Stimulated activated CD8-positive, alpha-beta memory T cell treated with anti-CD3 and anti-CD28 coated beads, Interleukin-4, amount 100 ng/mL, for 48 hours (primary cell): Measurements from ENCODE around the gene SPTB.

Experiments
- DNase-seq: peaks from one replicate; pipeline ENCODE4 v3.0.0-alpha.2; 2020

The SPTB gene

GRCh38 chr14:64880221-64881121 lies 764 bp upstream of the SPTB start:
- DNase-seq = peak; percentile 77

- no peak for DNase-seq
Measured at GRCh38 chr14:64878837-64879634, 671 bp downstream of the SPTB start.

- DNase-seq = no peak
Measured at GRCh38 chr14:64877846-64878245, 1.9 kb downstream of the SPTB start.

- no peak for DNase-seq
Measured at GRCh38 chr14:64875350-64875749, 4.4 kb downstream of the SPTB start.

GRCh38 chr14:64873506-64874219 lies 6.0 kb downstream of the SPTB start:
- no peak for DNase-seq

DNA sequence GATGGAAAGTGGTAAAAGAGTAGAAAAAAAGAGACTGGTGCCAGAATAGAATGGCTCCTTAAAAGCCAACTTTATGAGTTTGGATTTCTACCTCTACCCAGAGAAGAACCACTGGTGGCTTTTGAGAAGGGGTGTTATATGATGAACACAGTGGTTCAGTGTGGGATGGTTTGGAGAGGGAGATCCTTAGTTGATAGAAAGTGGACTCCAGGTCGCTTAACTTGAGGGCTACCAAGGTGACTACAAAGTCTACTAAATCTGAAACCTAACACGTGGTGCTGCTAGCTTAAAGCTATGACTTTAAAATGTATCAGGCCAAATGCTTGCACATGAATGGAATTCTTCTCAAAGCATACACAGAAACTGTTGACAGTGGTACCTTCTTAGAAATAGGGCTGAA lies 8.4 kb downstream of the SPTB start:
- no peak for DNase-seq

DNA sequence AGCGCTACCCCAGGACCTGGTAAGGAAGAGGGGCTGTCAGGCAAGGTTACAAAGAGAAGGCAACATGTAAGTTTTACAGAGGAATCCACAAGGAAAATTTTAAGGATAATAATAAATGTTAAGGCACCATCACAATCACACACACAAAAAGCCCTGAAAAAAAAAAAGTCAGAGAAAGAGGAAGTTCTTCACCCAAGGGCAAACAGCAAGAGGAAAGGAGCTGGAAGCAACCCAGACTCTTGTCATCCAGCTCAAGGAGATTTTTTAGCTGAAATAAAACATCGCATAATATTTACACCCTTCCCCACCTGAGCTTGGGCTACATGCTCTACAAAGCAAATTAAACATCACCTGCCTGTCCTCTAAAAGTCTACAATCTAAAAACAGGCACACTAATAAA lies 9.5 kb downstream of the SPTB start:
- no peak for DNase-seq

GRCh38 chr14:64868841-64869240 lies 10.9 kb downstream of the SPTB start:
- no peak for DNase-seq

GRCh38 chr14:64868379-64868778 lies 11.3 kb downstream of the SPTB start:
- no peak for DNase-seq

- DNase-seq = no peak
Measured at GRCh38 chr14:64867182-64867581, 12.5 kb downstream of the SPTB start.

DNA sequence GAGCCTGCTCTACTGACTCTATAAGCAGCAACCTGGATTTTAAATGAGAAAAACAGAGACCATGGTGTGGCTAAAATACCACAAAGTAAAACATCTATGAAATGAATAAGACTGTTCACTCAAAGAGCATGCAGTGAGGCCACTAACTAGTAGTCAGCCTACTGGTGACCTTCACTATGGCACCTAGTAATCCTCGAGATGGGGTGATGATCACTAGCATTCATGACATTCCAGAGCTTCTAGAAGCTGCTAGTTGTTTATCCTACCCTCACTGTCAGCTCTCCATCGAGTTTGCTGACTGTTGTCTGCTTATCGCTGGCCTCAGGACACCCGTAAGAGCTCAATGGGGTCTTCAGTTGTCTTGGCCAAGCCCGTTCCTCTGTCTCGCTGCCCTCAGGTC lies 13.7 kb downstream of the SPTB start:
- no peak for DNase-seq

DNA sequence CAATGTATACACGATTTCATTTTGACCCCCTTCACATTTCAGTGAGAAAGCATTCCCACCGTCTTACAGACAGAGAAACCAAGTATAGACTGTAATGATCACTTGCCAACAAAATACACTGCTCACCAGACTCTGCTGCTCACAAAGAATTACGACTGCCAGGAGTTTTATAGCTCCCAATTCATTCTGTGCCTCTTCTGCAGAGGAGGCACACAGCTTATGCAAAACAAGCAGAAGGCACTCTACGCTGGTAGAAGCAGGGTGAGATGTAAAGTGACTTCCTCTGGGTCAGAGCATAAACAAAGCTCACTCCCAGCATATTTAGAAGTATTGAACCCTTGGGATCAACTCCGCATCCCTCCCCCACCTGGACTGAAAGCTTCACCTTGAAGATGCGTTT lies 14.6 kb downstream of the SPTB start:
- DNase-seq = no peak

GRCh38 chr14:64864258-64864657 lies 15.4 kb downstream of the SPTB start:
- DNase-seq = no peak

- DNase-seq = no peak
Measured at GRCh38 chr14:64861916-64862315, 17.8 kb downstream of the SPTB start.

GRCh38 chr14:64860039-64860438 lies 19.7 kb downstream of the SPTB start:
- no peak for DNase-seq

- no peak for DNase-seq
Measured at GRCh38 chr14:64857979-64858744, 21.5 kb downstream of the SPTB start.

DNA sequence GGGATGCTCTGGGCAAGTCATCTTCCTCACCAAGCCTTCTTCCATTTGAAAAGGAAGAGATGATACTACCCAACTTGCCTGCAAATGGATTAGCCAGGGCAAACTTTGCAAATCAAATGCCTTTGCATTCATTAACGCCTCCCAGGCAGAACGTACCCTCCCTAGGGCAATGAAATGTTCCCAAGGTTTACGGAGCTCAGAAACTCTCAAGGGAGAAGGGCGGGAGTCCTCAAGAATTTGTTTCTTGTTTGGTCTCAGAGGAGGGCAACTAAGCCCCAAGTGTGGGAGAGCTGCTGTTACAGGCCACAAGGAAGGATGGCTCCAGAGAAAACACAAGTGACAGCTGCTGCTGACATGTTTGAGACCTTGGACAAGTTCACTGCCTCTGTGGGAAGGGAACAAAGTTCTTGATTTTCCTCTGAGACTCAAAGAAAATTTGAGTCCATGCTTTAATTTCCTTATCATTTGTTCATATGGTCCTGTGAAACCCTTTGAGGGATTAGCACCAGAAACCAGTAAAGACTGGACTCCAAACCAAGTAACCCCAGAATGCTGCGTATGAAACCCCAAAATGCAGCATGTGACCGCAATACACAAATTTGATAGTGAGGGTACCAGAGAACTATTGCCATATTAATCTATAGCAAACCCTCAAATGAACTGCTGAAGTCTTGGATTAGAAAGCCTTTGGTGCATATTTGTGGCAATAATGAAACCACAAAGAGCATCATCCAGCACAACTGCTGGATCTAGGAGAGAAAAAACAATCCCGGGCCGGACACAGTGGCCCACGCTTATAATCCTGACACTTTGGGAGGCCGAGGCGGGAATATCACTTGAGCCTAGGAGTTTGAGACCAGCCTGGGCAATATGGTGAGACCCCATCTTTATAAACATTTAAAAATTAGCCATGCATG lies 22.9 kb downstream of the SPTB start:
- no peak for DNase-seq

- no peak for DNase-seq
Measured at GRCh38 chr14:64855721-64856528, 23.8 kb downstream of the SPTB start.

GRCh38 chr14:64850369-64851137 lies 29.2 kb downstream of the SPTB start:
- no peak for DNase-seq

GRCh38 chr14:64849940-64850339 lies 29.8 kb downstream of the SPTB start:
- DNase-seq = no peak
